ENCODE results near the gene ETV1.

Gene ETV1

GRCh38 chr7:13998866-13999265 lies 9.4 kb upstream of the ETV1 start:
- WGBS (ENCODE audit: extremely low coverage, insufficient coverage, insufficient read length) = no CpG with 5 or more reads among the region's 5 CpGs
- H2AFZ ChIP-seq (ENCODE audit: insufficient read depth, low read length, poor library complexity) = no peak overlapping the region
- no peak overlapping the region for H4K91ac ChIP-seq (ENCODE audit: low read depth, low read length)

GRCh38 chr7:13992596-13992964 lies 3.1 kb upstream of the ETV1 start:
- Histone ChIP-seq H3K4ac (ENCODE audit: low read depth, low read length) (no peak overlapping the region), H2AK5ac (ENCODE audit: low read length) (no peak overlapping the region), H2AFZ (ENCODE audit: insufficient read depth, low read length, poor library complexity) (no peak overlapping the region), H3K4me1 (ENCODE audit: control insufficient read depth in 1 of 2, insufficient read depth in 2 of 2, low read length in 2 of 2) (peaks cover 0 to 4% of the 10 kb centered on the region in 2 experiments), H2BK5ac (ENCODE audit: low read depth, low read length, poor library complexity) (no peak overlapping the region), H3K18ac (ENCODE audit: low read length) (no peak overlapping the region), H2BK12ac (ENCODE audit: low read length) (no peak overlapping the region), H4K8ac (ENCODE audit: low read depth, low read length) (no peak overlapping the region), H3K23ac (ENCODE audit: low read length) (no peak overlapping the region), H3K4me3 (ENCODE audit: low read depth, low read length) (no peak overlapping the region), H2BK120ac (ENCODE audit: insufficient read depth, low read length, poor library complexity) (no peak overlapping the region), H3K36me3 (ENCODE audit: control insufficient read depth in 1 of 2, insufficient read depth in 2 of 2, low read length in 2 of 2) (no peaks in the 10 kb centered on the region), H3K4me2 (ENCODE audit: low read length) (no peak overlapping the region), H3K9ac (ENCODE audit: low read length) (no peak overlapping the region), H3K79me2 (ENCODE audit: control insufficient read depth, insufficient read depth, low read length, poor library complexity) (no peaks in the 10 kb centered on the region), H3K14ac (ENCODE audit: low read length) (no peak overlapping the region), H3K79me1 (ENCODE audit: low read length) (peaks cover 2% of the 10 kb centered on the region), H4K91ac (ENCODE audit: low read depth, low read length) (no peak overlapping the region), H3K27me3 (ENCODE audit: insufficient read depth, low read length) (no peaks in the 10 kb centered on the region), H3K27ac (ENCODE audit: low read depth, low read length) (no peak overlapping the region), H3K9me3 (ENCODE audit: insufficient read depth, low read depth, low read length) (peaks cover 2% of the 10 kb centered on the region), H4K12ac (ENCODE audit: low read depth, low read length) (no peak overlapping the region)
- DNase-seq = no peak
- no CpG with 5 or more reads among the region's 1 CpG for WGBS (ENCODE audit: extremely low coverage, insufficient coverage, insufficient read length)

More at GRCh38 chr7:13998866-13999265, 9.4 kb upstream of the ETV1 start:
- no peak overlapping the region for H2AK5ac ChIP-seq (ENCODE audit: low read length)
- H3K4me1 ChIP-seq (ENCODE audit: control insufficient read depth in 1 of 2, insufficient read depth in 2 of 2, low read length in 2 of 2) = no peaks in the 10 kb centered on the region
- no peak overlapping the region for H3K4ac ChIP-seq (ENCODE audit: low read depth, low read length)
- no peak overlapping the region for H3K4me3 ChIP-seq (ENCODE audit: low read depth, low read length)
- no peak overlapping the region for H3K4me2 ChIP-seq (ENCODE audit: low read length)
- H3K9me3 ChIP-seq (ENCODE audit: insufficient read depth, low read depth, low read length) = peaks cover 2% of the 10 kb centered on the region
- H3K14ac ChIP-seq (ENCODE audit: low read length) = no peak overlapping the region
- no peak overlapping the region for H4K8ac ChIP-seq (ENCODE audit: low read depth, low read length)
- no peaks in the 10 kb centered on the region for H3K27me3 ChIP-seq (ENCODE audit: insufficient read depth, low read length)
- H3K79me1 ChIP-seq (ENCODE audit: low read length) = no peaks in the 10 kb centered on the region
- H2BK12ac ChIP-seq (ENCODE audit: low read length) = no peak overlapping the region
- H4K12ac ChIP-seq (ENCODE audit: low read depth, low read length) = no peak overlapping the region
- no peak overlapping the region for H3K23ac ChIP-seq (ENCODE audit: low read length)
- no peak overlapping the region for H2BK5ac ChIP-seq (ENCODE audit: low read depth, low read length, poor library complexity)
- no peak overlapping the region for H3K27ac ChIP-seq (ENCODE audit: low read depth, low read length)
- H2BK120ac ChIP-seq (ENCODE audit: insufficient read depth, low read length, poor library complexity) = no peak overlapping the region
- DNase-seq = no peak
- H3K9ac ChIP-seq (ENCODE audit: low read length) = no peak overlapping the region
- no peaks in the 10 kb centered on the region for H3K36me3 ChIP-seq (ENCODE audit: control insufficient read depth in 1 of 2, insufficient read depth in 2 of 2, low read length in 2 of 2)
- no peaks in the 10 kb centered on the region for H3K79me2 ChIP-seq (ENCODE audit: control insufficient read depth, insufficient read depth, low read length, poor library complexity)
- no peak overlapping the region for H3K18ac ChIP-seq (ENCODE audit: low read length)

GRCh38 chr7:13991791-13992595 lies 2.5 kb upstream of the ETV1 start:
- peak overlapping the region; percentile 64 for H4K8ac ChIP-seq (ENCODE audit: low read depth, low read length)
- no peak overlapping the region for H2AK5ac ChIP-seq (ENCODE audit: low read length)
- H3K14ac ChIP-seq (ENCODE audit: low read length) = no peak overlapping the region
- H3K18ac ChIP-seq (ENCODE audit: low read length) = no peak overlapping the region
- H3K36me3 ChIP-seq (ENCODE audit: control insufficient read depth in 1 of 2, insufficient read depth in 2 of 2, low read length in 2 of 2) = no peaks in the 10 kb centered on the region
- no peak overlapping the region for H2BK12ac ChIP-seq (ENCODE audit: low read length)
- H3K4me1 ChIP-seq (ENCODE audit: control insufficient read depth in 1 of 2, insufficient read depth in 2 of 2, low read length in 2 of 2) = peaks cover 0 to 4% of the 10 kb centered on the region in 2 experiments
- no peak for DNase-seq
- H3K79me1 ChIP-seq (ENCODE audit: low read length) = peaks cover 2% of the 10 kb centered on the region
- no peaks in the 10 kb centered on the region for H3K27me3 ChIP-seq (ENCODE audit: insufficient read depth, low read length)
- H2BK5ac ChIP-seq (ENCODE audit: low read depth, low read length, poor library complexity) = no peak overlapping the region
- H4K12ac ChIP-seq (ENCODE audit: low read depth, low read length) = no peak overlapping the region
- no peak overlapping the region for H2AFZ ChIP-seq (ENCODE audit: insufficient read depth, low read length, poor library complexity)
- H3K4ac ChIP-seq (ENCODE audit: low read depth, low read length) = no peak overlapping the region
- no peak overlapping the region for H3K4me3 ChIP-seq (ENCODE audit: low read depth, low read length)
- WGBS (ENCODE audit: extremely low coverage, insufficient coverage, insufficient read length) = no CpG with 5 or more reads among the region's 12 CpGs
- no peak overlapping the region for H3K27ac ChIP-seq (ENCODE audit: low read depth, low read length)
- H3K23ac ChIP-seq (ENCODE audit: low read length) = no peak overlapping the region
- no peak overlapping the region for H2BK120ac ChIP-seq (ENCODE audit: insufficient read depth, low read length, poor library complexity)
- H3K4me2 ChIP-seq (ENCODE audit: low read length) = peak overlapping the region; percentile 86
- H3K9me3 ChIP-seq (ENCODE audit: insufficient read depth, low read depth, low read length) = no peaks in the 10 kb centered on the region
- H3K9ac ChIP-seq (ENCODE audit: low read length) = no peak overlapping the region
- H4K91ac ChIP-seq (ENCODE audit: low read depth, low read length) = no peak overlapping the region
- no peaks in the 10 kb centered on the region for H3K79me2 ChIP-seq (ENCODE audit: control insufficient read depth, insufficient read depth, low read length, poor library complexity)

DNA sequence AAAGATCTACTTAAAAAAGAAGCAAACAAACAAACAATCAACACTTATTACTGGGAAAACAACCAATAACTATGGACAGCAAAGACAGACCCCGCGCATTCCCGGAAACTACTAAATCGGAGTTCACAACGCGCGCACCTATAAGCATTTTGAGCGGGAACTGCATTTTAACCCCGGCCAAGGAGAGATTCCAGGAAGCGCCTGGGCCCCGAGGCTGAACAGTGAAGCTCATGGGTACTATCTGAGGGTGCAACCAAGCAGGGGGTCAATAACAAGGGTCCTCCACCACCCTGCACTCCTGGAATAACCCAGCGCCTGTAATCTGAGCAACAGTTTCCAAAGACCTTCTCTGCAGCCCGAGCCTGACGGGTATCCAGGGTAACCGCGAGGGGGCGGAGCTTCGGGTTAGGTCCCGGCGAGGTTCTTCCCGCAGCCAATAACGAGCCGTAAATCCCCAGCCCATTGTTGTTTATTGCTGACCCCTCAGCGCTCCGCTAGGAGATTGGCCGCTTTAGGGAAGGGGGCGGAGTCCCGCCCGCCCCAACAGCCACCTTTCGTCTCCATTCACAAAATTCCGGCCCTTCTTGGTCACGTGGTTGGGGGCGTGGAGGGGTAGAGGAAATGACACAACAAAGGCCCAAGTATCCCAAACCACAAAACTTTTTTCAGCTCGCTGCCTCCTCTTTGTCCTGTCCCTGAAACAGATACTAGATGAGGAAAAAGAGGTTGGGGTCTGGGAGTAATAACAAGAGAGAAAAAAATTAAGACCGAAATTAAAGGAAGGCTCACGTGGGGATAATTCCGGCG lies 1.7 kb upstream of the ETV1 start:
- WGBS (ENCODE audit: extremely low coverage, insufficient coverage, insufficient read length) = no CpG with 5 or more reads among the region's 38 CpGs
- H3K4me2 ChIP-seq (ENCODE audit: low read length) = peak overlapping the region; percentile 86
- H4K12ac ChIP-seq (ENCODE audit: low read depth, low read length) = no peak overlapping the region
- H3K27me3 ChIP-seq (ENCODE audit: insufficient read depth, low read length) = no peaks in the 10 kb centered on the region
- H3K79me1 ChIP-seq (ENCODE audit: low read length) = peaks cover 2% of the 10 kb centered on the region
- no peak overlapping the region for H3K23ac ChIP-seq (ENCODE audit: low read length)
- DNase-seq = peak; percentile 94 to 95
- H3K4ac ChIP-seq (ENCODE audit: low read depth, low read length) = no peak overlapping the region
- H4K91ac ChIP-seq (ENCODE audit: low read depth, low read length) = no peak overlapping the region
- peak overlapping the region; percentile 69 for H3K9ac ChIP-seq (ENCODE audit: low read length)
- no peak overlapping the region for H2BK120ac ChIP-seq (ENCODE audit: insufficient read depth, low read length, poor library complexity)
- no peak overlapping the region for H2AK5ac ChIP-seq (ENCODE audit: low read length)
- H3K79me2 ChIP-seq (ENCODE audit: control insufficient read depth, insufficient read depth, low read length, poor library complexity) = no peaks in the 10 kb centered on the region
- H4K8ac ChIP-seq (ENCODE audit: low read depth, low read length) = peak overlapping the region; percentile 44
- peak overlapping the region; percentile 74 for H2AFZ ChIP-seq (ENCODE audit: insufficient read depth, low read length, poor library complexity)
- peak overlapping the region; percentile 82 for H3K4me3 ChIP-seq (ENCODE audit: low read depth, low read length)
- H2BK5ac ChIP-seq (ENCODE audit: low read depth, low read length, poor library complexity) = no peak overlapping the region
- no peak overlapping the region for H3K18ac ChIP-seq (ENCODE audit: low read length)
- no peak overlapping the region for H3K14ac ChIP-seq (ENCODE audit: low read length)
- H3K36me3 ChIP-seq (ENCODE audit: control insufficient read depth in 1 of 2, insufficient read depth in 2 of 2, low read length in 2 of 2) = no peaks in the 10 kb centered on the region
- H3K9me3 ChIP-seq (ENCODE audit: insufficient read depth, low read depth, low read length) = no peaks in the 10 kb centered on the region
- no peak overlapping the region for H3K27ac ChIP-seq (ENCODE audit: low read depth, low read length)
- H2BK12ac ChIP-seq (ENCODE audit: low read length) = no peak overlapping the region
- H3K4me1 ChIP-seq (ENCODE audit: control insufficient read depth in 1 of 2, insufficient read depth in 2 of 2, low read length in 2 of 2) = peaks cover 0 to 4% of the 10 kb centered on the region in 2 experiments

Measured in trophoblast cell (in vitro differentiated cells and primary cell).